Esophagus squamous epithelium (tissue), 5 donors: ENCODE measurements around the gene CFAP410. TPM values are rescaled to one million over a fixed set of nuclear protein-coding genes. Genes with fewer than 3 reads are reported as not detected.
"Not testable (repeated sequence)": the region's sequence is repeated elsewhere in the genome, so short reads cannot be mapped to it uniquely, and the experiment has no call there.

ENCODE experiments used
- DNase-seq: peaks from one replicate; lab custom pipeline; 2025; lab: John Stamatoyannopoulos, UW
- H3K27ac ChIP-seq, 4 donors: fragments of 200-600 bp; sonication (generic); one replicate each; pipeline ENCODE4 v1.5.1; 2016 to 2019; ENCODE audit warnings: mild to moderate bottlenecking in 1 of 4
- H3K27me3 ChIP-seq, 4 donors: fragments of 200-600 bp; sonication (generic); 1 replicate in 3 of 4; 2 replicates in 1 of 4; pipeline versions ENCODE4 v1.5.1 to v1.6.0; 2017 to 2021; ENCODE audit warnings: antibody characterized with exemption in 1 of 4
- H3K36me3 ChIP-seq, 3 donors: fragments of 200-600 bp; sonication (generic); one replicate each; pipeline ENCODE4 v1.5.1; 2016 to 2019
- H3K4me1 ChIP-seq, 3 donors: fragments of 200-600 bp; sonication (generic); one replicate each; pipeline ENCODE4 v1.5.1; 2017 to 2019
- H3K4me3 ChIP-seq, 4 donors: fragments of 200-600 bp; sonication (generic); 1 replicate in 3 of 4; 2 replicates in 1 of 4; pipeline ENCODE4 v1.5.1; 2016 to 2019; ENCODE audit warnings: mild to moderate bottlenecking in 2 of 4, moderate library complexity in 1 of 4
- H3K9me3 ChIP-seq, 3 donors: fragments of 200-600 bp; sonication (generic); one replicate each; pipeline ENCODE4 v1.5.1; 2016 to 2019
- POLR2A ChIP-seq, 4 donors: fragments of 450-650 bp; IDR thresholded peaks; one replicate each; pipeline ENCODE4 v1.6.1; 2017; ENCODE audit warnings: antibody characterized with exemption in 4 of 4, mild to moderate bottlenecking in 4 of 4, moderate library complexity in 3 of 4
- WGBS, 2 donors: methylation state at CpG; one replicate each; pipeline ENCODE4 v1.1.5; 2018; 5-methylcytosine and 5-hydroxymethylcytosine counted together
- intact Hi-C: fragments of 100-400 bp; cut with DNase I; formaldehyde crosslinking; loops from one replicate; pipeline ENCODE4 v1.15.0; 2022
- total RNA-seq, 4 donors: library from RNA; depleted of rRNA; stranded (reverse); fragments of >200 nt; gene quantifications; one replicate each; pipeline ENCODE4 v1.1.0, GENCODE V29; 2016
- TF ChIP-seq, protein P1 (sequence below), 6 experiments: fragments of 450-650 bp in 4 of 6; fragments of 200-600 bp in 2 of 6; sonication (generic) in 2 of 6; IDR thresholded peaks; one replicate each; pipeline ENCODE4 v1.5.1; 2016 to 2019; ENCODE audit warnings: antibody characterized with exemption in 6 of 6, mild to moderate bottlenecking in 4 of 6, moderate library complexity in 4 of 6
- donor health status: DM: yes; HTN: yes; CAD: no.

CFAP410 gene
- total RNA-seq, 4 donors from 2014 or later, result 7.9 to 21.8 (median 13.7) TPM

DNA sequence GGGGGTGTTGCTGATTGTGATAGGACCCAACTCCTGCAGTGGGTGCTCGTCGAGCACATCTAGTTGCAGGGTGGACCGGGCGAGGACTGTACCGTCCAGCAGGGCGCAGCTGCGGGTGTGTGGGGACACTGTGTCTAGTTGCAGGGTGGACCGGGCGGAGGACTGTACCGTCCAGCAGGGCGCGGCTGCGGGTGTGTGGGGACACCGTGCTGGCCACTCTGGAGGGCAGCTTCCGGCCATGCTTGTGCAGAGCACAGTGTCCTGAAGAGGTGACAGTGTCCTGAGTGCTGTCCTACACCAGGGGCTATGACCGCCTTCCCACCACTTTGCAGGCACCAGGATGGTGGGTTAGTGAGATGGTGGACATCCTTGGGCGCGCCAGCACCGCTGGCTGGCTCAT lies 9.7 kb upstream of the CFAP410 start:
- peaks cover 0 to 18% (median 11%) of the 10 kb centered on the region in 3 donors for H3K4me1 ChIP-seq
- H3K27me3 ChIP-seq, result peaks cover 0 to 77% (median 9%) of the 10 kb centered on the region in 4 donors
- H3K4me3 ChIP-seq, result no peak overlapping the region
- intact Hi-C loops, result no loop called here
- no peak for DNase-seq
- H3K36me3 ChIP-seq, result no peaks in the 10 kb centered on the region
- no peaks in the 10 kb centered on the region for H3K9me3 ChIP-seq
- WGBS, 2 donors, result 80 to 100% methylated on average over 1 to 5 of the region's 19 CpGs
- no peak overlapping the region for H3K27ac ChIP-seq
- TF ChIP-seq POLR2A (IDR thresholded peaks at IDR 0.05), result no peak
- TF ChIP-seq, protein P1, sequence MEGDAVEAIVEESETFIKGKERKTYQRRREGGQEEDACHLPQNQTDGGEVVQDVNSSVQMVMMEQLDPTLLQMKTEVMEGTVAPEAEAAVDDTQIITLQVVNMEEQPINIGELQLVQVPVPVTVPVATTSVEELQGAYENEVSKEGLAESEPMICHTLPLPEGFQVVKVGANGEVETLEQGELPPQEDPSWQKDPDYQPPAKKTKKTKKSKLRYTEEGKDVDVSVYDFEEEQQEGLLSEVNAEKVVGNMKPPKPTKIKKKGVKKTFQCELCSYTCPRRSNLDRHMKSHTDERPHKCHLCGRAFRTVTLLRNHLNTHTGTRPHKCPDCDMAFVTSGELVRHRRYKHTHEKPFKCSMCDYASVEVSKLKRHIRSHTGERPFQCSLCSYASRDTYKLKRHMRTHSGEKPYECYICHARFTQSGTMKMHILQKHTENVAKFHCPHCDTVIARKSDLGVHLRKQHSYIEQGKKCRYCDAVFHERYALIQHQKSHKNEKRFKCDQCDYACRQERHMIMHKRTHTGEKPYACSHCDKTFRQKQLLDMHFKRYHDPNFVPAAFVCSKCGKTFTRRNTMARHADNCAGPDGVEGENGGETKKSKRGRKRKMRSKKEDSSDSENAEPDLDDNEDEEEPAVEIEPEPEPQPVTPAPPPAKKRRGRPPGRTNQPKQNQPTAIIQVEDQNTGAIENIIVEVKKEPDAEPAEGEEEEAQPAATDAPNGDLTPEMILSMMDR (IDR thresholded peaks at IDR 0.05), result no peak

DNA sequence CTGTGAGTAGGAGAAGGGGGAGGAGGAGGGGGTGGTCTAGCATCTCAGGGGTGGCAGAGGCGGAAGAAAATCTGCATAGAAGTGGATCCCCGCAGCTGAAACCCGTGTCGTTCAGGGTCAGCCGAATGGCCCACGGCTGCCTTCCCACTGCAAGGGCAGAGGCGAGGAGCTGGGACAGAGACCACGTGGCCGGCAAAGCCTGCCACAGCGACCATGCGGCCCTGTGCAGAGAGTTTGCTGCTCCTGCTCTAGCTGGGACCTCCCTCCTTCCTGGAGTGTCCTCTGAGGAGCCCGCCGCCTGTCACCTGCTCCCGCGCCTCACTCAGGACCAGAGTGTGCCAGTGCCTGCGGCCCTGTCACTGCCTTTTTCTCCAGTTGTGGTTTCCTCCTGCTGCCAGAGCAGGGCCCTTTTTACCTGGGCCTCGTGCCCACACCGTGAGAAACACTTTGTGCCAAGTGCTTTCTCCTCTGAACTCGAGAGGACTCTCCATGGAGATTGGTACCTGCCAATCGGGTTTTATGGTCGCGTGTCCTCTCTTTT lies 8.8 kb upstream of the CFAP410 start:
- Histone ChIP-seq H3K27me3 (peaks cover 0 to 68% (median 9%) of the 10 kb centered on the region in 4 donors), H3K27ac (no peak overlapping the region)
- intact Hi-C loops, result no loop called here

DNA sequence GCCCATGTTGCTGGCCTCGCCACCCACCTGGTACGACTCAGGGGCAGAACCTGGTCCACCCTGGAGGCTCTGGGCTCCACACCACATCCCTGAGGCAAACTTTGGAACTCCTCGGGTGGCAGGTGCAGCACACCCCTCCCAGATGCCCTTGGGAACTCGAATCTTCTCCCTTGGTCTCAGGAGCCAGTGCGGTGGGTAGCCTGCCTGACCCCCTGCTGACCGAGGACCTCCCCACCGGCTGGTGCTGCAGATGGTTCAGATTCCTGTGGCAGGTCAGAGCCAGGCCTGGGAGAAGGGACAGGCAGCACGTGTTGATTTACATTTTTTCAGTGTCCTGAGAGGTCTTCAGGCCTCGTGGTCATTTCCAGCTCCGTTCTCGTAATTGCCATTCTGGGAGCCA lies 6.3 kb upstream of the CFAP410 start:
- Histone ChIP-seq H3K36me3 (no peaks in the 10 kb centered on the region), H3K27ac (no peak overlapping the region), H3K4me3 (no peak overlapping the region), H3K4me1 (peaks cover 0 to 9% (median 6%) of the 10 kb centered on the region in 3 donors), H3K9me3 (no peaks in the 10 kb centered on the region), H3K27me3 (peaks cover 0 to 43% (median 6%) of the 10 kb centered on the region in 4 donors)
- WGBS, 2 donors, result 56 to 59% methylated on average over 5 to 11 of the region's 11 CpGs
- TF ChIP-seq, protein P1 (IDR thresholded peaks at IDR 0.05), result no peak
- no peak for DNase-seq
- intact Hi-C loops, result no loop called here

More for the DNA sequence above, 8.8 kb upstream of the CFAP410 start:
- Histone ChIP-seq H3K9me3 (no peaks in the 10 kb centered on the region), H3K4me1 (peaks cover 0 to 18% (median 11%) of the 10 kb centered on the region in 3 donors), H3K36me3 (no peaks in the 10 kb centered on the region), H3K4me3 (no peak overlapping the region)
- no peak for DNase-seq
- TF ChIP-seq, protein P1 (IDR thresholded peaks at IDR 0.05), result no peak
- no peak for TF ChIP-seq POLR2A (IDR thresholded peaks at IDR 0.05)
- WGBS, 2 donors, result 46 to 49% methylated on average over 10 to 17 of the region's 22 CpGs

DNA sequence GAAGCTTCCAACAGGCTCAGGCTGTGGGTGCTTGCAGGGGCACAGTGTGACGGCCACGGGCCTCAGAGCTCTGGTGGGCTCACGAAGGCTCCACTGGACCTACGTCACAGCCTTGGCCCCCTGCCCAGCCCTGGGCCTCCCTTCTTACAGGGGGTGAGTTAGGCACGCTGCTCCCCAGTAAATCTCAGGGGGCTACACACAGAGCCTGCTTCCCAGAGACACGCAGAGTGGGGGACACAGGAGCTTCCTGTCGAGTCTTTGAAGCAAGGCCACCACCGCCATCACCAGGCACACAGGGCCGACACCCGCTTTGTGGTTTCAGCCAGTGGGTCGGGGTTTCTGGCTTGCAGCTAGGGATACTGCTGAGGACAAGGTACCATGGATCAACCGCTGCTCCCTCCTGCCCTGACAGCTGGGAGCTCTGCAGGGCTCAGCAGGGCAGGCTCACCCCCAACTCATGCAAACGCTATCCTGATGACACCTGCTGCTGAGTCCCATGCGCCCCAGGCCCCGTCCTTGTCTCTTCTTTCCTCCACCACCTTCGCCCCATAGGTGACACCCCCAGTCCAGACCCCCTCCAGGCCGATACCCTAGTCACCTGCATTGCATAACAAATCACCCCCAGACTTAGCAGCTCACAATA lies 5.5 kb upstream of the CFAP410 start:
- no peaks in the 10 kb centered on the region for H3K36me3 ChIP-seq
- peaks cover 0 to 35% (median 5%) of the 10 kb centered on the region in 4 donors for H3K27me3 ChIP-seq
- H3K9me3 ChIP-seq, result no peaks in the 10 kb centered on the region
- no peak for DNase-seq
- H3K27ac ChIP-seq, result no peak overlapping the region
- TF ChIP-seq, protein P1 (IDR thresholded peaks at IDR 0.05), result no peak
- TF ChIP-seq POLR2A (IDR thresholded peaks at IDR 0.05), result no peak
- H3K4me1 ChIP-seq, result peaks cover 4 to 9% (median 4%) of the 10 kb centered on the region in 3 donors
- intact Hi-C loops, result no loop called here
- no peak overlapping the region for H3K4me3 ChIP-seq
- WGBS, 2 donors, result 57 to 70% methylated on average over 2 to 4 of the region's 17 CpGs

DNA sequence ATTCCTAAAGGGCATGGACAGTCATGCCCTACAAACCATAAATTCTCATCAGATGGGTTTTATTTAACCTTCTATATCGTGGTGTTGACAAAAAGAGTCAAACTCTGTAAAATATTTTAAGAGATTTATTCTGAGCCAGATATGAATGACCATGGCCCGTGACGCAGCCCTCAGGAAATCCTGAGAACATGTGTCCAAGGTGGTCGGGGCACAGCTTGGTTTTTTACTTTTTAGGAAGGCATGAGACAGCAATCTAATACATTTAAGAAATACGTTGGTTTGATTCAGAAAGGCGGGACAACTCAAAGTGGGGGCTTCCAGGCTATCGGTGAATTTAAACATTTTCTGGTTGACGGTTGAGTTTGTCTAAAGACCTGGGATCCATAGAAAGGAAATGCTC lies 3.8 kb upstream of the CFAP410 start:
- Histone ChIP-seq H3K4me1 (peaks cover 9 to 17% (median 10%) of the 10 kb centered on the region in 3 donors), H3K27me3 (peaks cover 0 to 18% (median 0%) of the 10 kb centered on the region in 4 donors)
- H3K4me3 ChIP-seq, intact Hi-C loops, H3K36me3 ChIP-seq, H3K27ac ChIP-seq, H3K9me3 ChIP-seq, DNase-seq: not testable (repeated sequence)
- 66 to 78% methylated on average over 8 of the region's 8 CpGs for WGBS, 2 donors

DNA sequence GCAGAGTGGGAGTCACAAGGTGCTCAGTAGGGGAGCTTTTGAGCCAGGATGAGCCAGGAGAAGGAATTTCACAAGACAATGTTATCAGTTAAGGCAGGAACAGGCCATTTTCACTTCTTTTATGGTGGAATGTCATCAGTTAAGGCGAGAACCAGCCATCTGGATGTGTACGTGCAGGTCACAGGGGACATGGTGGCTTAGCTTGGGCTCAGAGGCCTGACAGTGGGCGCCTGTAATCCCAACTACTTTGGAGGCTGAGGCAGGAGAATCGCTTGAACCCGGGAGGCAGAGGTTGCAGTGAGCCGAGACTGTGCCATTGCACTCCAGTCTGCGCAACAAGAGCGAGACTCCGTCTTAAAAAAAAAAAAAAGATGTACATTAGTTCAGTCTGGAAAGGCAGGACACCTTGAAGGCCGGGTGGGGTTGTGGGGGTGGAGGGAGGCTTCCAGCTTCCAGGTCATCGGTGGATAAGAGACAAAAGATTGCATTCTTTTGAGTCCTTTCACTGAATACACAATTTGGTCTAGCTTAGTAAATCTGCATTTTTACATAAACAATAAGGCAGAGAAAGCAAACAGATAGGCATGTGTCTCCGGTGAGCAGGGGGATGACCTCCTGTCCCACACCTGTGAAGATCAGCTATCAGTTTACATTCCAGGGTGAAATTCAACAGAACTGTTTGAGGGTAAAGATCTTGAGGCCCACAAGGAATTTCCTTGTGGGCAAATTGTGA lies 2.7 kb upstream of the CFAP410 start:
- DNase-seq, H3K36me3 ChIP-seq, H3K9me3 ChIP-seq, H3K4me3 ChIP-seq, H3K27ac ChIP-seq, intact Hi-C loops: not testable (repeated sequence)
- Histone ChIP-seq H3K27me3 (peaks cover 0 to 16% (median 0%) of the 10 kb centered on the region in 4 donors), H3K4me1 (peaks cover 10 to 28% (median 14%) of the 10 kb centered on the region in 3 donors)
- 65 to 78% methylated on average over 9 to 12 of the region's 12 CpGs for WGBS, 2 donors
